Dermis blood vessel endothelial cell (primary cell): ENCODE measurements around the gene DCAF15. TPM values are rescaled to one million over a fixed set of nuclear protein-coding genes. Genes with fewer than 3 reads are reported as not detected.
"Not testable (repeated sequence)": the region's sequence is repeated elsewhere in the genome, so short reads cannot be mapped to it uniquely, and the experiment has no call there.

ENCODE experiments used
- DNase-seq: peaks from one replicate; pipeline ENCODE4 v3.0.0; 2010
- total RNA-seq: library from RNA; depleted of rRNA; stranded (reverse); fragments of >200 nt; gene quantifications from 2 replicates; pipeline ENCODE4 v1.2.3, GENCODE V29; 2014

Gene DCAF15
- 8.0 and 17.9 TPM in 2 replicates for total RNA-seq

GRCh38 chr19:13952154-13952930 lies at the start of gene DCAF15:
Gene DCAF15, plus strand, starts transcription at chr19:13952509. Its CDS starts 4 bp downstream, at chr19:13952513.
- DNase-seq: peak; percentile 100

GRCh38 chr19:13902993-13903555 lies 49.2 kb upstream of the DCAF15 start:
- DNase-seq: peak; percentile 54

DNA sequence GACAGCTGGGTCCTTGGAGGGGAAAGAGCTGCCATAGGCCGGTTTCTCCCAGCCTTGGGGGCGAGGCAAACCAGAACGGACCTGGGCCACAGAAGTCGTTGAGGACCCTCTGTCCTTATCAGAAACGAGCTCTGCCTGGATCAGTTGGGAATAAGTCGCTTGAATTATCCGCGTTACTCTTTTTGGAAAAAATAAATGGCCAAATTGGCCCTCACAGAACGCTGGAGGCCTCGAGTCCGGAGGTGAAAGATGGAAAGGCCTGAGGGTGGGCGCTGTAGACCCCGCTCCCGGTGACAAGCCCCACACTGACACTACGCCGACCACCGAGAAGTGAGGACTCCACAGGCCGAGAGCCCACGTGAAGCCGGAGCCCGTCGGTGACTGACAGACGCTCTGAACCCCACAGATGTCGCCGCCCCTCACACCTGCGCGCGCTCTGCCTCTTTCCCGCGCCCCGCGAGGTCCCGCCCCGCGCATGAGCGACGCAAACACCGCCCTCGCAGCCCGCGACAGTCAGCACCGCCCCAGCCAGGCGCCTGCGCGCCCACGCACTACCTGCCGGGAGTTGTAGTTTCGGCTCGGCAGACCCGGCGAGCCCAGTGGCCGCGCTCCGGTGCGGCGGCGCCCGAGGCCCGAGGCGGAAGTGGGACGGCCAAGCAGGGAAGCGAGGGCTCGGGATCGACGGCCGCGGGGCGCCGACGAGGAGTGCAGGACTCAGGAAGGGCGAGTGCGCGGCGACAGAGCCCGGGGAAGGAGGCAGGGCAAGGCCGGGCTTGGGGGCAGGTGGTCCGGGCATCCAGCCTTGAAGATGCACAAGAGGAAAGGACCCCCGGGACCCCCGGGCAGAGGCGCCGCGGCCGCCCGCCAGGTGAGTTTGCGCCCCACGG lies 46.4 kb upstream of the DCAF15 start, which contains the start of the genes BRME1 and CC2D1A:
Gene BRME1 (minus strand): TSS at position 484 of the 887 bp plus-strand sequence. CDS start 1,225 bp downstream, outside the sequence.
Gene CC2D1A (plus strand): TSS at position 568 of the 887 bp plus-strand sequence. CDS start 241 bp downstream, at position 809.
- peak; percentile 88 for DNase-seq

DNA sequence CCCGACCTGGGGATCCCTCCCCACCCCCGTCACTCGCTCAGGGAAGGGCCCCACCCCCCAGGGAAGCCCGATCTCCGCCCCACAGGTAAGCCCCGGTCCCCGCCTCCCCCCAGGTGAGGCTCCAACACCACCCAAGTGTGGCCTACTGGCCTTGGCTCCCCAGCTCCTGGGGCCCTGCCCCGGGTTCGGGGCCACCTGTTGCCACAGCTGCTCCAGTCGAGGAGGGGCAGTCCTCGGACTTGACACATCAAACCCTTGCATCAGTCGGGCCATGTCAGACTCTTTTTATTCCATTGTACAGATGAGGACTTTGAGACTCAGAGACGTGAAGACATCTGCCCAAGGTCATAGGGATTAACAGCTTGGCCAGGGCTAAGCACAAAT lies 45.8 kb upstream of the DCAF15 start:
- no peak for DNase-seq

- DNase-seq: no peak
Observed at GRCh38 chr19:13906910-13907309, 45.4 kb upstream of the DCAF15 start.

DNA sequence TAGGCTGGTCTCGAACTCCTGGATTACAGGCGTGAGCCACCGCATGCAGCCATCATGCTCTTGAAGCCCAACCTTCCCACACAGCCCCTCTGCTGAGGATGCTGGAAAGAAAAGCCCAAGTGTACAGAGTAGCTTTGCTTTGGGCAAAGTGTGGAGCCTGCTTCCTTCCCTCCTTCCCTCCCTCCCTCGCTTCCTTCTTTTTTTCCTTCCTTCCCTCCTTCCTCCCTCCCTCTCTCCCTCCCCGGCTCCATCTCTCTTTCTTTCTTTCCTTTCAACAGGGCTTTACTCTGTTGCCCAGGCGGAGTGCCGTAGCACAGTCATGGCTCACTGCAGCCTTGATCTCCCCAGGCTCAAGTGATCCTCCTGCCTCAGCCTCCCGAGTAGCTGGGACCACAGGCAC lies 43.6 kb upstream of the DCAF15 start:
- DNase-seq: no peak

- DNase-seq: no peak
Observed at GRCh38 chr19:13909430-13909829, 42.9 kb upstream of the DCAF15 start.

DNA sequence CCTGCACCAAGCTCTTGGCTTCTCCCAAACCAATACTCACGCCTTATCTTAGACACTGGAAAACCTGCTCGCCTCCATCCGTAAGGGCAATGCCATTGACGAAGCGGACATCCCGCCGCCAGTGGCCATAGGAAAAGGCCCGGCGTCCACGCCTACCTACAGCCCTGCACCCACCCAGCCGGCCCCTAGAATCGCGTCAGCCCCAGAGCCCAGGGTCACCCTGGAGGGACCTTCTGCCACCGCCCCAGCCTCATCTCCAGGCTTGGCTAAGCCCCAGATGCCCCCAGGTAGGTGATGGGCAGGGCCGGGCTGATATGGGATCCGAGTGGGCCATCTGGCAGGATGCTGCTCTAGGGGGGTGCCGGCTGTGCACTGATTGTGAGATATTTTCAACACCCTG lies 39.0 kb upstream of the DCAF15 start:
- no peak for DNase-seq

DNA sequence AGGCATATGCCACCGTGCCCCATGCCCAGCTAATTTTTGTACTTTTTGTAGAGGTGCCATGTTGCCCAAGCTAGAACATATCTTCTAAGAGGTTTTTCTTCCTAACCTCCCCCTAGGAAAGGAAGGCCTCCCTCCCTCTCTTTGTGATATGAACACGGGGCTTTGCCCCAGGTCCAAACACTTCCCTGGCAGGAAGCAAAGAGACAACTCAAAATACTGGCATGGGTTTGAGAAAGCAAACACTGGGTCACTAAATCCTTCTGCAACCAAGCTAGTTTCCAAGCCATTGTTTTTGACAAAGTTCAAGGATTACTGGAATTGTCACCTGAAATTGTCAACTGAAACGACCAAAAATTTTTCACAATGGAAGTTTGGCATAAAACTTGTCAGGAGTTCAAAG lies 37.5 kb upstream of the DCAF15 start:
- DNase-seq: no peak

- no peak for DNase-seq
Observed at GRCh38 chr19:13917888-13918406, 34.4 kb upstream of the DCAF15 start.

DNA sequence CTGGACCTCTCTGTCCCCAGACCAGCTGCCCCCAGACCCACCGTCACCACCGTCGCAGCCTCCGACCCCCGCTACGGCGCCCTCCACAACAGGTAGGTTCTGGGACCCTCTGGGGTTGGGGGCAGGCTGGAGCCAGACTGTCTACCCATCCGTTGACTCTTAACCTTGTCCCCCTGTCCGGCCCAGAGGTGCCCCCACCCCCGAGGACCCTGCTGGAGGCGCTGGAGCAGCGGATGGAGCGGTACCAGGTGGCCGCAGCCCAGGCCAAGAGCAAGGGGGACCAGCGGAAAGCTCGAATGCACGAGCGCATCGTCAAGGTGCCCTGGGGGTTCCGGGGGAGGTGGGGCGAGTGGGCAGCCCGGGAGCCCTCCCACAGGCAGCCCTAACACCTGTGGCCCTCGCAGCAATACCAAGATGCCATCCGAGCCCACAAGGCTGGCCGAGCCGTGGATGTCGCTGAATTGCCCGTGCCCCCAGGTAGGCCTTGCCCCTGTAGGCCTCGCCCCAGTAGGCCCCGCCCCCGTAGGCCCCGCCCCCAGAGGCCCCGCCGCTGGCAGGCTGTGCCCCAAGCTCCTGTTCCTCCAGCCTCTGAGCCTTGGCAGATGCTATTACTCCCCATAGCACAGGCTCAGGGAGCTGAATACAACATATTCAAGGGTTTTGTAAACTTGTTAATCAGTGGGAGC lies 33.4 kb upstream of the DCAF15 start:
- DNase-seq: no peak

DNA sequence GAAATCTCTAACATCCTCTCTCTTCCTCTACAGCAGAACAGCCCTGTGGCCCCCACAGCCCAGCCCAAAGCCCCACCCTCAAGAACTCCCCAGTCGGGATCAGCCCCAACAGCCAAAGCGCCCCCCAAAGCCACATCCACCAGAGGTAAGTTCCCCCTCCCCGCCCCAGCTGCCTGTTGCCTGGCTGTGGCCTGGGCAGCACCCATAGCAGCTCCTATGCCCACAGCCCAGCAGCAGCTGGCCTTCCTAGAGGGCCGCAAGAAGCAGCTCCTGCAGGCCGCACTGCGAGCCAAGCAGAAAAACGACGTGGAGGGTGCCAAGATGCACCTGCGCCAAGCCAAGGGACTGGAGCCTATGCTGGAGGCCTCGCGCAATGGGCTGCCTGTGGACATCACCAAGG lies 31.8 kb upstream of the DCAF15 start:
- DNase-seq: no peak

GRCh38 chr19:13920940-13921747 lies 31.2 kb upstream of the DCAF15 start:
- peak; percentile 52 for DNase-seq

GRCh38 chr19:13922118-13922517 lies 30.2 kb upstream of the DCAF15 start:
- DNase-seq: not testable (repeated sequence)

GRCh38 chr19:13923194-13923987 lies 28.9 kb upstream of the DCAF15 start:
- DNase-seq: no peak

- no peak for DNase-seq
Observed at GRCh38 chr19:13926010-13926409, 26.3 kb upstream of the DCAF15 start.

DNA sequence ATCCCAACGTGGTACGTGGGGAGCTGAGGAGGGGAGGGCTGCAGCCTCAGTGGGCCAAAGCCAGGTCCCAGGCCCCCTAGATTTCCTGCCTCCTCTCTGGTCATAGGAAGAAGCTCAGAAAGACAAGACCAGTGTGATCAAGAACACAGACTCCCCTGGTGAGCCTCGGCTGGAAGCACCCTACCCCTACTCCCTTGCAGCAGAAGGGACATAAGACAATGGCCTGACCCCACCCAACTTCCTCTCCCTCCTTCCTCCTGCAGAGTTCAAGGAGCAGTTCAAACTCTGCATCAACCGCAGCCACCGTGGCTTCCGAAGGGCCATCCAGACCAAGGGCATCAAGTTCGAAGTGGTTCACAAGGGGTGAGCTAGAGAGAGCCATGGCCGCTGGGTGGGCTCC lies 25.6 kb upstream of the DCAF15 start:
- no peak for DNase-seq

- DNase-seq: no peak
Observed at GRCh38 chr19:13929340-13929739, 23.0 kb upstream of the DCAF15 start.

DNA sequence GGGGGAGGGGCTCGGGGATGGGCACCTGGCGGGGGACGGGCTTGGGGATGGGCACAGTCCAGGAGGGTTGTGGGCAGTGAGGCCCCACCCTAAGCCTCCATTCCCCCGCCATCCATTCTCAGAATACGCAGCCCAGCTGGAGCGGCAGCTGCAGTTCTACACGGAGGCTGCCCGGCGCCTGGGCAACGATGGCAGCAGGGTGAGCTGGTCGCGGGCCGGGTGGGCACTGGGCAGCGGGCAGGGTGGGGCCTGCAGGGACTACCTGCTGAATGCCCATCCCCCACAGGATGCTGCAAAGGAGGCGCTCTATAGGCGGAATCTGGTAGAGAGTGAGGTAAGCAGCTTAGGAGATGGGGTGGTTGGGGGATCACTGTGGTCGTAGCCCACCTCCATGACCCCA lies 22.4 kb upstream of the DCAF15 start:
- no peak for DNase-seq

GRCh38 chr19:13930402-13930801 lies 21.9 kb upstream of the DCAF15 start:
- no peak for DNase-seq
